KMS-11 (cell line): ENCODE measurements around the gene ST3GAL4.

Source experiments
- H2AFZ ChIP-seq: fragments of 200-600 bp; sonication (generic); 2 replicates; pipeline ENCODE4 v1.6.1; 2016; ENCODE audit warnings: antibody characterized with exemption, mixed run types, low read depth
- H3K27ac ChIP-seq: fragments of 200-600 bp; sonication (generic); 2 replicates; pipeline ENCODE4 v1.6.1; 2016; ENCODE audit warnings: mild to moderate bottlenecking, mixed run types
- H3K27me3 ChIP-seq: fragments of 200-600 bp; sonication (generic); 2 replicates; pipeline ENCODE4 v1.6.1; 2017; ENCODE audit warnings: mild to moderate bottlenecking, low read depth, mixed run types, moderate library complexity; ENCODE audit not compliant: insufficient read depth
- H3K36me3 ChIP-seq: fragments of 200-600 bp; sonication (generic); 2 replicates; pipeline ENCODE4 v1.6.1; 2017; ENCODE audit warnings: mild to moderate bottlenecking, mixed run types; ENCODE audit not compliant: insufficient read depth
- H3K4me1 ChIP-seq: fragments of 200-600 bp; sonication (generic); 2 replicates; pipeline ENCODE4 v1.6.1; 2016; ENCODE audit warnings: mild to moderate bottlenecking, low read depth, mixed run types; ENCODE audit not compliant: poor library complexity, severe bottlenecking
- H3K4me2 ChIP-seq: fragments of 200-600 bp; sonication (generic); 2 replicates; pipeline ENCODE4 v1.7.0; 2016; ENCODE audit warnings: mild to moderate bottlenecking, mixed run types
- H3K4me3 ChIP-seq: fragments of 200-600 bp; sonication (generic); IDR thresholded peaks from 2 replicates; pipeline ENCODE4 v1.6.1; 2017; ENCODE audit warnings: low read depth, low read length, mixed read lengths; ENCODE audit not compliant: insufficient read depth
- H3K79me2 ChIP-seq: fragments of 200-600 bp; sonication (generic); 2 replicates; pipeline ENCODE4 v1.6.1; 2016; ENCODE audit warnings: low read depth, mixed run types; ENCODE audit not compliant: insufficient read depth
- H3K9ac ChIP-seq: fragments of 200-600 bp; sonication (generic); 2 replicates; pipeline ENCODE4 v1.6.1; 2016; ENCODE audit warnings: mild to moderate bottlenecking, mixed run types
- H4K20me1 ChIP-seq: fragments of 200-600 bp; sonication (generic); 2 replicates; pipeline ENCODE4 v1.6.1; 2016; ENCODE audit warnings: mild to moderate bottlenecking, mixed run types; ENCODE audit not compliant: insufficient read depth
- CTCF ChIP-seq: fragments of 200-600 bp; sonication (generic); conservative IDR thresholded peaks from 2 replicates; pipeline ENCODE4 v1.6.1; 2017; ENCODE audit warnings: low read depth, mild to moderate bottlenecking, antibody characterized with exemption, low read length, moderate library complexity, mixed read lengths

Gene ST3GAL4

GRCh38 chr11:126407682-126408288, 52.3 kb downstream of the ST3GAL4 start:
- H2AFZ ChIP-seq = no peak overlapping the region

GRCh38 chr11:126408496-126408895, 53.0 kb downstream of the ST3GAL4 start:
- no peaks in the 10 kb centered on the region for H3K79me2 ChIP-seq
- no peaks in the 10 kb centered on the region for H3K27me3 ChIP-seq
- no peaks in the 10 kb centered on the region for H4K20me1 ChIP-seq
- no peak overlapping the region for H3K9ac ChIP-seq
- no peak overlapping the region for H3K4me2 ChIP-seq
- H2AFZ ChIP-seq = no peak overlapping the region
- no peak for TF ChIP-seq CTCF
- no peak overlapping the region for H3K4me3 ChIP-seq
- H3K36me3 ChIP-seq = no peaks in the 10 kb centered on the region
- H3K27ac ChIP-seq = no peak overlapping the region
- H3K4me1 ChIP-seq = no peaks in the 10 kb centered on the region

More at GRCh38 chr11:126407682-126408288, 52.3 kb downstream of the ST3GAL4 start:
- Histone ChIP-seq H3K79me2 (no peaks in the 10 kb centered on the region), H3K27ac (no peak overlapping the region), H3K36me3 (no peaks in the 10 kb centered on the region), H4K20me1 (no peaks in the 10 kb centered on the region), H3K4me1 (no peaks in the 10 kb centered on the region), H3K4me3 (no peak overlapping the region), H3K9ac (no peak overlapping the region), H3K4me2 (no peak overlapping the region), H3K27me3 (no peaks in the 10 kb centered on the region)
- TF ChIP-seq CTCF = no peak

- no peak overlapping the region for H3K27ac ChIP-seq
- no peaks in the 10 kb centered on the region for H3K4me1 ChIP-seq
- no peak overlapping the region for H3K9ac ChIP-seq
- H3K4me3 ChIP-seq = no peak overlapping the region
- no peaks in the 10 kb centered on the region for H4K20me1 ChIP-seq
- no peak overlapping the region for H2AFZ ChIP-seq
- H3K36me3 ChIP-seq = no peaks in the 10 kb centered on the region
- H3K4me2 ChIP-seq = no peak overlapping the region
- no peak for TF ChIP-seq CTCF
- H3K27me3 ChIP-seq = no peaks in the 10 kb centered on the region
- no peaks in the 10 kb centered on the region for H3K79me2 ChIP-seq
Observed at GRCh38 chr11:126408901-126409619, 53.6 kb downstream of the ST3GAL4 start.

GRCh38 chr11:126409620-126409985, 54.1 kb downstream of the ST3GAL4 start:
- Histone ChIP-seq H3K9ac (no peak overlapping the region), H3K4me3 (no peak overlapping the region), H4K20me1 (no peaks in the 10 kb centered on the region), H3K4me1 (no peaks in the 10 kb centered on the region), H3K36me3 (no peaks in the 10 kb centered on the region), H3K4me2 (no peak overlapping the region), H2AFZ (no peak overlapping the region), H3K27ac (no peak overlapping the region), H3K27me3 (no peaks in the 10 kb centered on the region), H3K79me2 (no peaks in the 10 kb centered on the region)
- TF ChIP-seq CTCF = no peak
